HepG2 (cell line): ENCODE measurements around the gene MEA1. TPM values are rescaled to one million over a fixed set of nuclear protein-coding genes. Genes with fewer than 3 reads are reported as not detected.

Experiments
- CHD4 ChIP-seq: fragments of 200-600 bp; sonication (generic); IDR thresholded peaks from 2 replicates; pipeline ENCODE4 v1.7.0; 2017; ENCODE audit warnings: mild to moderate bottlenecking, low read length, borderline replicate concordance
- KDM3A ChIP-seq: IDR thresholded peaks from 2 replicates; pipeline ENCODE4 v1.6.1; 2018; ENCODE audit warnings: low read depth, missing compliant biosample characterization
- REPIN1 ChIP-seq: sonication (generic); formaldehyde crosslinking; IDR thresholded peaks from 2 replicates; pipeline ENCODE4 v1.8.0; 2022; ENCODE audit warnings: missing genetic modification reagents, low read depth, mild to moderate bottlenecking, borderline replicate concordance
- SCMH1 ChIP-seq: sonication (generic); formaldehyde crosslinking; IDR thresholded peaks from 2 replicates; pipeline ENCODE4 v1.9.0; 2021; ENCODE audit warnings: missing genetic modification reagents, mild to moderate bottlenecking, borderline replicate concordance
- SIN3A ChIP-seq: IDR thresholded peaks from 2 replicates; pipeline ENCODE4 v1.6.1; 2011; ENCODE audit warnings: low read depth, mild to moderate bottlenecking, control low read depth, low read length, borderline replicate concordance
- ZNF225 ChIP-seq: sonication (generic); formaldehyde crosslinking; IDR thresholded peaks from 2 replicates; pipeline ENCODE4 v1.4.0; 2020; ENCODE audit warnings: mild to moderate bottlenecking, missing genetic modification reagents
- ZNF333 ChIP-seq: sonication (generic); formaldehyde crosslinking; IDR thresholded peaks from 2 replicates; pipeline ENCODE4 v1.4.0; 2020; ENCODE audit warnings: mild to moderate bottlenecking, missing genetic modification reagents, borderline replicate concordance
- ZNF768 ChIP-seq: sonication (generic); formaldehyde crosslinking; IDR thresholded peaks from 2 replicates; pipeline ENCODE4 v1.4.0; 2020; ENCODE audit warnings: missing genetic modification reagents
- ZNF788 ChIP-seq: sonication (generic); formaldehyde crosslinking; IDR thresholded peaks from 2 replicates; pipeline ENCODE4 v1.5.0; 2020; ENCODE audit warnings: mild to moderate bottlenecking, missing genetic modification reagents, borderline replicate concordance
- polyA plus RNA-seq, 8 experiments: library from polyadenylated mRNA; depleted of rRNA in 3 of 8; stranded (reverse) in 7 of 8; unstranded in 1 of 8; fragments of >200 nt; fragmentation: Illumina TruSeq in 4 of 8; extraction: Trizol in 4 of 8; gene quantifications; 2 replicates each; pipeline versions ENCODE4 v1.2.1 to v1.2.3, GENCODE V29; 2011 to 2016; ENCODE audit warnings: low read depth in 4 of 8, missing spikeins in 1 of 8, mixed read lengths in 1 of 8; ENCODE audit not compliant: insufficient read depth in 1 of 8
- total RNA-seq, 5 experiments: library from RNA; depleted of rRNA; stranded (reverse); fragments of >200 nt; fragmentation: Illumina TruSeq; extraction: Trizol; gene quantifications; 2 replicates each; pipeline ENCODE4 v1.2.3, GENCODE V29; 2016; ENCODE audit warnings: low read depth in 1 of 5
- TF ChIP-seq, protein P1 (sequence below): IDR thresholded peaks from 2 replicates; pipeline ENCODE4 v1.6.1; 2018; ENCODE audit warnings: missing genetic modification reagents, mild to moderate bottlenecking, missing compliant biosample characterization
- TF ChIP-seq, protein P2 (sequence below): sonication (generic); formaldehyde crosslinking; IDR thresholded peaks from 2 replicates; pipeline ENCODE4 v1.8.1; 2022; ENCODE audit warnings: mild to moderate bottlenecking, missing genetic modification reagents
- TF ChIP-seq, protein P3 (sequence below): IDR thresholded peaks from 2 replicates; pipeline ENCODE4 v1.6.1; 2016; ENCODE audit warnings: low read depth, control low read depth
- TF ChIP-seq, protein P4 (sequence below): sonication (generic); formaldehyde crosslinking; conservative IDR thresholded peaks from 2 replicates; pipeline ENCODE4 v1.5.0; 2020; ENCODE audit warnings: missing genetic modification reagents
- TF ChIP-seq, protein P5 (sequence below): sonication (generic); formaldehyde crosslinking; IDR thresholded peaks from 2 replicates; pipeline ENCODE4 v1.4.0; 2020; ENCODE audit warnings: missing genetic modification reagents
- TF ChIP-seq, protein P6 (sequence below), 2 experiments: fragments of 450-650 bp in 1 of 2; sonication (generic) in 1 of 2; formaldehyde crosslinking; IDR thresholded peaks; 2 replicates each; pipeline versions ENCODE4 v1.5.0 to v1.8.0; 2020 to 2022; ENCODE audit warnings: mild to moderate bottlenecking in 1 of 2, missing genetic modification reagents in 1 of 2
- TF ChIP-seq, protein P7 (sequence below): IDR thresholded peaks from 2 replicates; pipeline ENCODE4 v1.6.1; 2012; ENCODE audit warnings: low read length, improper control_type of control experiment

The MEA1 gene
- total and polyA plus RNA-seq, 2 of the 13 experiments (the other 11 are each of a cell fraction or from before 2014, with no cell fraction given) = 75.6 to 86.2 TPM

DNA sequence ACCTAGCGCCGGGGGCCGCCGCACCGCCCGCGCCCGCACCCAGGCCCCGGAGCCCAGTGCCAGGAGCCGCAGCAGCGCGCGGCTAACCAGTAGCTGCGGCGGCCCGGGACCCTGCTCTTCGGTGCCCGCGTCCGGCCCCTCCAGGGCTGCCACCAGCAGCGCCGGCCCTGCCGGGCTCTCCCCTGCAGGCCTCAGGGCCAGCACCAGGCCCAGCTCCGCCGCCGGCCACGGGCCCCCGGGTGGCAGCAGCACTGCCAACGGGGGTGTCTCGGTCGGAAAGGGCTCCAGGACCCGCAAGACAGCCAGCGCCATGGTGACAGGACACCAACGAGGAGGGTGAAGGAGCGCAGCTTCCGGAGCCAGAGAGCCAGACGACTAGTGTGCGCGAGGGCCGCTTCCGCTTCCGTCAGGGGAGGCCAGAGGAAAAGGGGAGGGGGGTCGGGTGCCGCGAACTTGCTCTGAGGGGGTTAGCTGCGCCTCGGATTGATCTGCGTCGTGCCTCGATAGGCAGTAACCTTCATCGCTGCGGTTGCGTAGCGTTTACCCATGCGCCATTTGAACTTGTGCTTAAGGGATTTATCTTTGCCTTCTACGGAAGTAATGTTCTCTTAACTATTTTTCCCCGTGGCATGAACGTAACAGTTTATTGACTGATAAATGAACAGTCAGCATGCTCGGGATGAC is 34.8 kb downstream of the MEA1 start, which contains the start of gene PEX6 (continued):
- TF ChIP-seq, protein P1, sequence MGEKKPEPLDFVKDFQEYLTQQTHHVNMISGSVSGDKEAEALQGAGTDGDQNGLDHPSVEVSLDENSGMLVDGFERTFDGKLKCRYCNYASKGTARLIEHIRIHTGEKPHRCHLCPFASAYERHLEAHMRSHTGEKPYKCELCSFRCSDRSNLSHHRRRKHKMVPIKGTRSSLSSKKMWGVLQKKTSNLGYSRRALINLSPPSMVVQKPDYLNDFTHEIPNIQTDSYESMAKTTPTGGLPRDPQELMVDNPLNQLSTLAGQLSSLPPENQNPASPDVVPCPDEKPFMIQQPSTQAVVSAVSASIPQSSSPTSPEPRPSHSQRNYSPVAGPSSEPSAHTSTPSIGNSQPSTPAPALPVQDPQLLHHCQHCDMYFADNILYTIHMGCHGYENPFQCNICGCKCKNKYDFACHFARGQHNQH (CRISPR knock-in tag) = peak; percentile 91
- TF ChIP-seq ZNF333 (CRISPR knock-in tag) (no peak), SCMH1 (no peak), REPIN1 (CRISPR knock-in tag) (peak; percentile 62; the same call in 1 of the 2 replicates), ZNF788 (CRISPR knock-in tag) (peak; percentile 90; the same call in 1 of the 2 replicates), KDM3A (CRISPR knock-in tag) (peak; percentile 69; the same call in 1 of the 2 replicates), SIN3A (peak; percentile 87), ZNF768 (CRISPR knock-in tag) (peak; percentile 64; the same call in 1 of the 2 replicates), CHD4 (no peak), ZNF225 (CRISPR knock-in tag) (peak; percentile 74)
- TF ChIP-seq, protein P2, sequence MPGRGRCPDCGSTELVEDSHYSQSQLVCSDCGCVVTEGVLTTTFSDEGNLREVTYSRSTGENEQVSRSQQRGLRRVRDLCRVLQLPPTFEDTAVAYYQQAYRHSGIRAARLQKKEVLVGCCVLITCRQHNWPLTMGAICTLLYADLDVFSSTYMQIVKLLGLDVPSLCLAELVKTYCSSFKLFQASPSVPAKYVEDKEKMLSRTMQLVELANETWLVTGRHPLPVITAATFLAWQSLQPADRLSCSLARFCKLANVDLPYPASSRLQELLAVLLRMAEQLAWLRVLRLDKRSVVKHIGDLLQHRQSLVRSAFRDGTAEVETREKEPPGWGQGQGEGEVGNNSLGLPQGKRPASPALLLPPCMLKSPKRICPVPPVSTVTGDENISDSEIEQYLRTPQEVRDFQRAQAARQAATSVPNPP (CRISPR knock-in tag) = peak; percentile 43; the same call in 1 of the 2 replicates
- TF ChIP-seq, protein P3, sequence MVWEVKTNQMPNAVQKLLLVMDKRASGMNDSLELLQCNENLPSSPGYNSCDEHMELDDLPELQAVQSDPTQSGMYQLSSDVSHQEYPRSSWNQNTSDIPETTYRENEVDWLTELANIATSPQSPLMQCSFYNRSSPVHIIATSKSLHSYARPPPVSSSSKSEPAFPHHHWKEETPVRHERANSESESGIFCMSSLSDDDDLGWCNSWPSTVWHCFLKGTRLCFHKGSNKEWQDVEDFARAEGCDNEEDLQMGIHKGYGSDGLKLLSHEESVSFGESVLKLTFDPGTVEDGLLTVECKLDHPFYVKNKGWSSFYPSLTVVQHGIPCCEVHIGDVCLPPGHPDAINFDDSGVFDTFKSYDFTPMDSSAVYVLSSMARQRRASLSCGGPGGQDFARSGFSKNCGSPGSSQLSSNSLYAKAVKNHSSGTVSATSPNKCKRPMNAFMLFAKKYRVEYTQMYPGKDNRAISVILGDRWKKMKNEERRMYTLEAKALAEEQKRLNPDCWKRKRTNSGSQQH (CRISPR knock-in tag) = peak; percentile 63; the same call in 1 of the 2 replicates
- TF ChIP-seq, protein P4, sequence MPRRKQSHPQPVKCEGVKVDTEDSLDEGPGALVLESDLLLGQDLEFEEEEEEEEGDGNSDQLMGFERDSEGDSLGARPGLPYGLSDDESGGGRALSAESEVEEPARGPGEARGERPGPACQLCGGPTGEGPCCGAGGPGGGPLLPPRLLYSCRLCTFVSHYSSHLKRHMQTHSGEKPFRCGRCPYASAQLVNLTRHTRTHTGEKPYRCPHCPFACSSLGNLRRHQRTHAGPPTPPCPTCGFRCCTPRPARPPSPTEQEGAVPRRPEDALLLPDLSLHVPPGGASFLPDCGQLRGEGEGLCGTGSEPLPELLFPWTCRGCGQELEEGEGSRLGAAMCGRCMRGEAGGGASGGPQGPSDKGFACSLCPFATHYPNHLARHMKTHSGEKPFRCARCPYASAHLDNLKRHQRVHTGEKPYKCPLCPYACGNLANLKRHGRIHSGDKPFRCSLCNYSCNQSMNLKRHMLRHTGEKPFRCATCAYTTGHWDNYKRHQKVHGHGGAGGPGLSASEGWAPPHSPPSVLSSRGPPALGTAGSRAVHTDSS (CRISPR knock-in tag) = no peak
- TF ChIP-seq, protein P5, sequence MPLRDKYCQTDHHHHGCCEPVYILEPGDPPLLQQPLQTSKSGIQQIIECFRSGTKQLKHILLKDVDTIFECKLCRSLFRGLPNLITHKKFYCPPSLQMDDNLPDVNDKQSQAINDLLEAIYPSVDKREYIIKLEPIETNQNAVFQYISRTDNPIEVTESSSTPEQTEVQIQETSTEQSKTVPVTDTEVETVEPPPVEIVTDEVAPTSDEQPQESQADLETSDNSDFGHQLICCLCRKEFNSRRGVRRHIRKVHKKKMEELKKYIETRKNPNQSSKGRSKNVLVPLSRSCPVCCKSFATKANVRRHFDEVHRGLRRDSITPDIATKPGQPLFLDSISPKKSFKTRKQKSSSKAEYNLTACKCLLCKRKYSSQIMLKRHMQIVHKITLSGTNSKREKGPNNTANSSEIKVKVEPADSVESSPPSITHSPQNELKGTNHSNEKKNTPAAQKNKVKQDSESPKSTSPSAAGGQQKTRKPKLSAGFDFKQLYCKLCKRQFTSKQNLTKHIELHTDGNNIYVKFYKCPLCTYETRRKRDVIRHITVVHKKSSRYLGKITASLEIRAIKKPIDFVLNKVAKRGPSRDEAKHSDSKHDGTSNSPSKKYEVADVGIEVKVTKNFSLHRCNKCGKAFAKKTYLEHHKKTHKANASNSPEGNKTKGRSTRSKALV (CRISPR knock-in tag) = peak; percentile 68; the same call in 1 of the 2 replicates
- TF ChIP-seq, protein P6, sequence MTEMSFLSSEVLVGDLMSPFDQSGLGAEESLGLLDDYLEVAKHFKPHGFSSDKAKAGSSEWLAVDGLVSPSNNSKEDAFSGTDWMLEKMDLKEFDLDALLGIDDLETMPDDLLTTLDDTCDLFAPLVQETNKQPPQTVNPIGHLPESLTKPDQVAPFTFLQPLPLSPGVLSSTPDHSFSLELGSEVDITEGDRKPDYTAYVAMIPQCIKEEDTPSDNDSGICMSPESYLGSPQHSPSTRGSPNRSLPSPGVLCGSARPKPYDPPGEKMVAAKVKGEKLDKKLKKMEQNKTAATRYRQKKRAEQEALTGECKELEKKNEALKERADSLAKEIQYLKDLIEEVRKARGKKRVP (CRISPR knock-in tag; IDR thresholded peaks at IDR 0.05) = peak in 1 of 2 experiments; percentile 58; a peak in 1 of 4 replicates
- TF ChIP-seq, protein P7, sequence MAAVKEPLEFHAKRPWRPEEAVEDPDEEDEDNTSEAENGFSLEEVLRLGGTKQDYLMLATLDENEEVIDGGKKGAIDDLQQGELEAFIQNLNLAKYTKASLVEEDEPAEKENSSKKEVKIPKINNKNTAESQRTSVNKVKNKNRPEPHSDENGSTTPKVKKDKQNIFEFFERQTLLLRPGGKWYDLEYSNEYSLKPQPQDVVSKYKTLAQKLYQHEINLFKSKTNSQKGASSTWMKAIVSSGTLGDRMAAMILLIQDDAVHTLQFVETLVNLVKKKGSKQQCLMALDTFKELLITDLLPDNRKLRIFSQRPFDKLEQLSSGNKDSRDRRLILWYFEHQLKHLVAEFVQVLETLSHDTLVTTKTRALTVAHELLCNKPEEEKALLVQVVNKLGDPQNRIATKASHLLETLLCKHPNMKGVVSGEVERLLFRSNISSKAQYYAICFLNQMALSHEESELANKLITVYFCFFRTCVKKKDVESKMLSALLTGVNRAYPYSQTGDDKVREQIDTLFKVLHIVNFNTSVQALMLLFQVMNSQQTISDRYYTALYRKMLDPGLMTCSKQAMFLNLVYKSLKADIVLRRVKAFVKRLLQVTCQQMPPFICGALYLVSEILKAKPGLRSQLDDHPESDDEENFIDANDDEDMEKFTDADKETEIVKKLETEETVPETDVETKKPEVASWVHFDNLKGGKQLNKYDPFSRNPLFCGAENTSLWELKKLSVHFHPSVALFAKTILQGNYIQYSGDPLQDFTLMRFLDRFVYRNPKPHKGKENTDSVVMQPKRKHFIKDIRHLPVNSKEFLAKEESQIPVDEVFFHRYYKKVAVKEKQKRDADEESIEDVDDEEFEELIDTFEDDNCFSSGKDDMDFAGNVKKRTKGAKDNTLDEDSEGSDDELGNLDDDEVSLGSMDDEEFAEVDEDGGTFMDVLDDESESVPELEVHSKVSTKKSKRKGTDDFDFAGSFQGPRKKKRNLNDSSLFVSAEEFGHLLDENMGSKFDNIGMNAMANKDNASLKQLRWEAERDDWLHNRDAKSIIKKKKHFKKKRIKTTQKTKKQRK = no peak
